Stimulated activated CD8-positive, alpha-beta memory T cell treated with anti-CD3 and anti-CD28 coated beads, Interleukin-12 subunit alpha, Interleukin-12 subunit beta, amount 100 ng/mL, for 1 hour (primary cell): ENCODE results near the gene NECTIN2.
A peak's percentile ranks its signal among the peaks of the same experiment; 100 is the strongest.
"Not testable (repeated sequence)": the region's sequence is repeated elsewhere in the genome, so short reads cannot be mapped to it uniquely, and the experiment has no call there.

Experiments
- DNase-seq: peaks from one replicate; pipeline ENCODE4 v3.0.0-alpha.2; 2020; ENCODE audit warnings: low read depth

Gene NECTIN2

GRCh38 chr19:44884566-44884965 is 38.5 kb downstream of the NECTIN2 start:
- DNase-seq, result no peak

GRCh38 chr19:44886141-44886540 is 40.0 kb downstream of the NECTIN2 start:
- DNase-seq, result no peak

GRCh38 chr19:44887648-44888047 is 41.6 kb downstream of the NECTIN2 start:
- DNase-seq, result no peak

GRCh38 chr19:44888335-44888734 is 42.2 kb downstream of the NECTIN2 start:
- DNase-seq, result not testable (repeated sequence)

GRCh38 chr19:44889830-44890365 is 43.8 kb downstream of the NECTIN2 start:
- no peak for DNase-seq

- no peak for DNase-seq
These were observed 44.4 kb downstream of the NECTIN2 start for GRCh38 chr19:44890366-44891015.

- peak; percentile 100 for DNase-seq
These were observed 45.2 kb downstream of the NECTIN2 start, which contains the start of gene TOMM40 for GRCh38 chr19:44891016-44891882. Gene TOMM40 (plus strand): TSS chr19:44891254. CDS start chr19:44891416, 162 bp downstream.

- DNase-seq, result no peak
These were observed 46.8 kb downstream of the NECTIN2 start for GRCh38 chr19:44892932-44893331.

- DNase-seq, result no peak
These were observed 47.4 kb downstream of the NECTIN2 start for GRCh38 chr19:44893332-44894051.

- no peak for DNase-seq
These were observed 47.9 kb downstream of the NECTIN2 start for GRCh38 chr19:44894052-44894400.

GRCh38 chr19:44894946-44895345 is 48.8 kb downstream of the NECTIN2 start:
- no peak for DNase-seq

- no peak for DNase-seq
These were observed 51.7 kb downstream of the NECTIN2 start for GRCh38 chr19:44897835-44898234.

GRCh38 chr19:44900328-44901244 is 54.5 kb downstream of the NECTIN2 start:
- no peak for DNase-seq

- no peak for DNase-seq
These were observed 57.1 kb downstream of the NECTIN2 start for GRCh38 chr19:44903216-44903601.

GRCh38 chr19:44903602-44904425 is 57.7 kb downstream of the NECTIN2 start:
- peak; percentile 52 for DNase-seq

GRCh38 chr19:44904426-44904994 is 58.4 kb downstream of the NECTIN2 start:
- DNase-seq, result no peak

- no peak for DNase-seq
These were observed 59.5 kb downstream of the NECTIN2 start, which contains the start of gene APOE for GRCh38 chr19:44905437-44906160. Gene APOE (plus strand): TSS chr19:44905796. CDS start chr19:44906625, 829 bp downstream.

- no peak for DNase-seq
These were observed 61.5 kb downstream of the NECTIN2 start for GRCh38 chr19:44907613-44908012.
